Epidermal melanocyte (primary cell): ENCODE measurements around the gene IQCE.

Experiments used
- DNase-seq: peaks from one replicate; pipeline ENCODE4 v3.0.0; 2011; ENCODE audit warnings: low spot score; ENCODE audit not compliant: insufficient read length

Gene IQCE

DNA sequence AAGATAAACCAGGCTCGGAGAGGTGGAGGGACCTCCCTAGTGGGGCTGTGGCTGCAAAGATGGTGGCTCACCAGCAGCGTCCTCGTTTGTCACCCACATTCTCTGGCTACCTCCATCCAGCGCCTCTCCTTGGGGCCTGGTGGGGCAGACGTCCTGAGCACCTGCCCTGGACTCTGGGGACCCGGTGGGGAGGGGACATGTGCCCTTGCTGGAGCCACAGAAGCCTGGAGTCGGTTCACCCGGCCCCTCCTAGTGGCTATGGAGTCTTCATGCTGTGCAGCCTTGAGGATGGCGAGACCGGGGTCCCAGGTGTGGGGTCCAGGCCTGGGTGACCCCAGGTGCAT lies 87.5 kb downstream of the IQCE start:
- DNase-seq: no peak

GRCh38 chr7:2646680-2647571 lies 88.1 kb downstream of the IQCE start:
- DNase-seq: no peak

DNA sequence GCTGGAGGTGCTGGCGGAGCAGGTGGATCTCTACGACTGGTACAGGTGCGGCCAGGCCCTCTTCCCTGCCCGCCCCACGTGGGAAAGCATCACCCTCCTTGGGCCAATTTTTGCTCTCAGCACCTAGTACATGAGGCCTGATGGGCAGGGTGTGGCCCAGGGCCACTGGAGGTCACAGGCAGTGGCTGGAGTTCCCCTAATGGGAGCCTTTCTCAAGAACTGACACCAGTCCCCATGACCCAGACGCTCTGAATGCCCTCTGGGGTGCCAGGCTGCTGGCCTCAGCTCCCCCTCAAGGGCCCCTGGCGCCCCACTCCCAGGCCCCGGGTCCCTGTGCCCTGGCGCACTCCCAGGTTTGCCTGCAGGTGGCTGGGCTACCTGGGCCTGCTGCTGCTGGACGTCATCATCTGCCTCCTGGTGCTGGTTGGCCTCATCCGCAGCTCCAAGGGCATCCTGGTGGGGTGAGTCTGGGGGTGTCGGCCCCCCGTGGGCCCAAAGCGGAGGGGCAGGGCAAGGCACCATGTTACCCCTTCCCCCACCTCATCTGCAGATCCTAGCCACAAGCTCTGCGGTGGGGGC lies 88.9 kb downstream of the IQCE start:
- DNase-seq: no peak

DNA sequence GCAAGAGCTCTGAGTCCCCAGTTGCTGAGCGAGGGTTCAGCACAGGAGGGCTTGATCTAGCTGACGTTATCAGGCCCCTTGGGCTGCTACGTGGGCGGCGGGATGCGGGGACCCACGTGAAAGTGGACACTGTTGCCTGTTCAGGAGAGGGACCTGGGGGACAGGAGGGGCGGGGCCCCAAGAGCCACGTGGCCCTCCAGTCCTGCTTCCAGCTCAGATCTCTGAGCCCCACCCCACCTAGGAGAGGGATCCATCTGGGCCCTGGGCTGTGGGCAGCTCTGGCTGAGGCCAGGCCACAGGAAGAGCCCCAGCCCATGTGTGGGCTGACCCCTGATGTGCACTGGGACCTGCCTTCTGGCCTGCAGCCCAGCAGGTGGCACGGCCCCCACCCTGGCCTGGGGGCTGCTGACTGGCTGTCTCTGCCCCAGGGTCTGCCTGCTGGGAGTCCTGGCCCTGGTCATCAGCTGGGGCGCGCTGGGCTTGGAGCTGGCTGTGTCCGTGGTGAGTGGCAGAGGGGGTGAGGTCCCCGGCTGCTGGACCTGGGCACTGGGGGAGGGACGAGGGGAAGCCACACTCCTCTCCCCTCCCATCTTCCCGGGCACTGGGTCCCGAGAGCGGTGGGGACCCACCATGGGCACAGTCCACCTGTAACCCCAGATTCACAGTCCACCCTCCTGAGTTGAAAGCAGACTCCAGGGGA lies 90.5 kb downstream of the IQCE start:
- no peak for DNase-seq

GRCh38 chr7:2649991-2650390 lies 91.2 kb downstream of the IQCE start:
- DNase-seq: peak; percentile 9

DNA sequence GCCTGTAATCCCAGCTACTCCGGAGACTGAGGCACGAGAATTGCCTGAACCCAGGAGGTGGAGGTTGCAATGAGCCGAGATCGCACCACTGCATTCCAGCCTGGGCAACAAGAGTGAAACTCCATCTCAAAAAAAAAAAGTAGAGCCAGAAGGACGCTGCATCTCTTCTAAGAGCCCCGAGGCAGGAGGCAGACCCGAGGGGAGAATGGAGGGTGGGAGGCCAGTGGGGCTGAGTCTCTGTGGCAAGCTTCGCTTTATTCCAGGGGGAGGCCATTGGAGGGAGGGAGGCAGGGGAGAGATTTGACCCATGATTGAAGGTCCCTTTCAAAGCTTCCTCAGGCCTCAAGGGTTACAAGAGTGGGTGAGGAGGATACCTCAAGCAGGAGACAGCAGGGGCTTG lies 91.7 kb downstream of the IQCE start:
- DNase-seq: peak; percentile 13

GRCh38 chr7:2651336-2651735 lies 92.6 kb downstream of the IQCE start:
- DNase-seq: peak; percentile 3

DNA sequence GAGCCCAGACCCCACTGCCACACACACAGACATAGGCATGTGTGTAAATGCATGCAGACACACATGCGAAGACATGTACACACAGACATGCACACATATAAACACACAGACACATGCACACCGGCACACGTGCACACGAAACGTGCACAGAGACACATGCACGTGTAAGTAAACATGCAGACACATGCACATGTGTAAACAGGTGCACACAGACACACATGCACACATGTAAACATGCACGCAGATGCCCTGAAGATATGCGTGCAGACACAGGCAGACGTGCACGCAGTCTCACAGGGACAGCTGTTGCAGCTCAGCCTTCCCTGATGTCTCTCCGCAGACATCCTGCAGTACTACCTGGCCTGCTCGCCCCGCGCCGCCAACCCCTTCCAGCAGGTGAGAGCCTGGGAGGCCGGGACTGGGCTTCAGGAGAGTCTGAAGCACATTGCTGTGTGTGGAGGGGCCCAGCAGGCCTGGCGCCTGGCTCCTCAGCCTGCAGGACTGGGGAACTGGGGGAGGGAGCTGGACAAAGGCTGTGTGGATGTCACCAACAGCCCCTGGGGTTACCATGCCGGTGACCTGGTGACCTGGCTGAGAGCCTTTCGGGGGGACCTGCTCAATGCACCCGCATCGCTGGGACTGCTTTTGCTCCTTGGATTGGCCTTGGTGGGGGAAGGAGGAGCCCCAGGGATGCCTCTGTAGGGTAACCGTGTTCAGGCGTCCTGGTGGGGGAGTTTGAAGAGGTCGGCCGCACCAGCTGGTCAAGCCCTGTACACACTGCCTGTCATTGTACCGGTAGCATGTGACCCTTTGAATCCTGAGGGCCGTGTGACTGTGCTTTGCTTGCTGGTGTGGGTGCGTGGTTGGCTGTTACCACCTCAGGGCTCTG lies 93.3 kb downstream of the IQCE start:
- peak; percentile 88 for DNase-seq

DNA sequence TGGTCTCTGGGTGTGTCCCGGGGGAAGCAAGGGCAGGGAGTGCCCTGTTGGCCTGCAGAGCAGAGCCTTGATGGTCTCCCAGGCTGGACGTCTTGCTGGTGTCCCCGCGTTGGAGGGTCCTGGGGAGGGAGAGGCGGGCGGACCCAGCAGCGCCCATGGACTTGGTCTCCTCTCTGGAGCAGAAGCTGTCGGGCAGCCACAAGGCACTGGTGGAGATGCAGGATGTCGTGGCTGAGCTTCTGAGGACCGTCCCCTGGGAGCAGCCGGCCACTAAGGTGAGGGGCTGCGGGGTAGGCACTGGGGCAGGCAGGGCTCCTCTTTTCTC lies 93.9 kb downstream of the IQCE start:
- no peak for DNase-seq

DNA sequence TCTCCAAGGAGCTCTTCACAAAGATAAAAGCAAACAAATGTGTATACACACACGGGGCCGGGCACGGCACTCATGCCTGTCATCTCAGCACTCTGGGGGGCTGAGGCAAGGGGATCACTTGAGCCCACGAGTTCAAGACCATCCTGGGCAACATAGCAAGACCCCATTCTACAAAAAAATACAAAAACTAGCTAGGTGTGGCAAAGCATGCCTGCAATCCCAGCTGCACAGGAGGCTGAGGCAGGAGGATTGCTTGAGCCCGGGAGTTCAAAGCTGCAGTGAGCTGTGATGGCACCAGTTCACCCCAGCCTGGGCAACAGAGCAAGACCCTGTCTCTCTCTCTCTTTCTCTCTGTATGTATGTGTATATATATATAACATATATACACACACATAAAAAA lies 95.3 kb downstream of the IQCE start:
- DNase-seq: no peak

DNA sequence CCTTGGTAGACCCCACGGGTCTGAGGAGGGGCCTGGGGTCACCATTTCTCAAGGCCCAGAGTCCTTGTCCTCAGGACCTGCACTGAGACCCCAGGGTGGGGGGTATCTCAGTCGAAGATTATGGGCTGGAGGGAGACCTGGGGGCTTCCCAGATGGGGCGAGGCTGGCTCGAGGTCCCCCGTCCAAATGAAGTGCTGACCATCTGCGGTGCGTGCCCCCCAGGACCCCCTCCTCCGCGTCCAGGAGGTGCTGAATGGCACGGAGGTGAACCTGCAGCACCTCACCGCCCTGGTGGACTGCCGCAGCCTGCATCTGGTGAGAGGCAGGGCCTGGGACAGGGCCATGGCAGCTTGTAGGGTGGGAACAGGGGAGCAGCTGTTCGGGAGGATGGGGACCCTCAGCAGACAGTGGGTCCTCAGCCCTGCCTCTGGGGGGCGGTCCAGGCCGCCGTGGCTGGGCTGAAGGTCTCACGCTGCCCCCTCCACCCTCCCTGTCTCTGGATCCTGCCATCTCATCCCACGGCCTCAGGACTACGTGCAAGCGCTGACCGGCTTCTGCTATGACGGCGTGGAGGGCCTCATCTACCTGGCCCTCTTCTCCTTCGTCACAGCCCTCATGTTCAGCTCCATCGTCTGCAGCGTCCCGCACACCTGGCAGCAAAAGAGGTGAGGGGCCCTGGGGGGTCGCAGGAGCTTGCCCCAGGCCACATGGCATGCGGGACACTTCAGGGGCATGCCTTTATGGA lies 97.3 kb downstream of the IQCE start:
- DNase-seq: no peak

- DNase-seq: no peak
These were observed 98.4 kb downstream of the IQCE start for GRCh38 chr7:2657208-2657607.

DNA sequence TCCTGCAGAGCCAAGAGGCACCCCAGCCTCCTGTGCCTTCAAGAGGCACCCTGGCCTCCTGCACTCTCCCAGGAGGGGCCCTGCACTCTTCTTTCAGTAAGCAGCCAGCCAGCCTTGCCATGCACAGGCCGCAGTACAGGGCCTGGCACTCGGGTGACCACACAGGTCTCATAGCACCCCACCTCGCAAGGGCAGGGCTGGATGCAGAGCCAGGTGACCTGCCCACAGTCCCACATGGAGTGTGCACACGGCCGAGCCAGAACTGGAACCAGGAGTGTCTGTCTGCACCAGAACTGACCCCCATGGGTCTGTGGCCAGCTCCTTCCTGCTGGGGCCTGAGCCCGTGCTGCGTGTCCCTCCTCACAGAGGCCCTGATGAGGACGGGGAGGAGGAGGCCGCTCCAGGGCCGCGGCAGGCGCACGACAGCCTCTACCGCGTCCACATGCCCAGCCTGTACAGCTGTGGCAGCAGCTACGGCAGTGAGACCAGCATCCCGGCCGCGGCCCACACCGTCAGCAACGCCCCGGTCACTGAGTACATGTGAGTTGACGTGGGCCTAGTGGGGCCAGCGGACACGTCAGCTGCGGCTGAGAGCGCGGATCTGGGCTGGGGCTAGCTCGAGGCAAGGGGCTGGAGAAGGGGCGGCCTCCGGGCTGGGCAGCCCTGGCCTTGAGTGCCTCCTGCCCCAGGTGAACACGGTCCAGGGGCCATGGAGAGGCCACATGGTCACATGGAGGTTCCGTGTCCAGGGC lies 99.3 kb downstream of the IQCE start:
- no peak for DNase-seq

DNA sequence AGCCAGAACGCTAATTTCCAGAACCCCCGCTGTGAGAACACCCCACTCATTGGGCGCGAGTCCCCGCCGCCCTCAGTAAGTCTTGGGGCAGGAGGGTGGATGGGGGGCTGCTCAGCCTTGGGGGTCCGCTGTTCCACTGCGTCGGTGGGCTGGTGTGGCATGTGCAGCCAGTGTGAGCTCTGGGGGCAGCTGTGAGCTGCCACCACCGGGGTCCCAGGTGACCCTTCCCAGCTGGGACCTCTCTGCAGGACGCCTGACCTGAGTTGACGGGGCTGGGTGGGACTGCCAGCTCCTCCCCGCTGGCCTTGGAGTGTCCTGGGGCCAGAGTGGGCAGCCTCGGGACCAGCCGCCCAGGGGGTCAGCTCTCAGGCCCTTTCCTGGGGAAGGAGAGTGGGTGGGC lies 100.2 kb downstream of the IQCE start:
- no peak for DNase-seq

GRCh38 chr7:2659556-2660358 lies 101.0 kb downstream of the IQCE start:
- DNase-seq: no peak

GRCh38 chr7:2660359-2661095 lies 101.7 kb downstream of the IQCE start:
- no peak for DNase-seq

GRCh38 chr7:2661096-2661449 lies 102.3 kb downstream of the IQCE start:
- no peak for DNase-seq

GRCh38 chr7:2661602-2662272 lies 103.0 kb downstream of the IQCE start:
- no peak for DNase-seq
